Activated naive CD4-positive, alpha-beta T cell treated with Interleukin-2 at 50 U/mL for 16 hours (primary cell): ENCODE results near the gene CNTN6.
"Not testable (repeated sequence)": the region's sequence is repeated elsewhere in the genome, so short reads cannot be mapped to it uniquely, and the experiment has no call there.

Experiments used
- DNase-seq: peaks from one replicate; pipeline ENCODE4 v3.0.0-alpha.2; 2020

The CNTN6 gene

GRCh38 chr3:1292571-1293071 lies 199.8 kb downstream of the CNTN6 start:
- DNase-seq = no peak

DNA sequence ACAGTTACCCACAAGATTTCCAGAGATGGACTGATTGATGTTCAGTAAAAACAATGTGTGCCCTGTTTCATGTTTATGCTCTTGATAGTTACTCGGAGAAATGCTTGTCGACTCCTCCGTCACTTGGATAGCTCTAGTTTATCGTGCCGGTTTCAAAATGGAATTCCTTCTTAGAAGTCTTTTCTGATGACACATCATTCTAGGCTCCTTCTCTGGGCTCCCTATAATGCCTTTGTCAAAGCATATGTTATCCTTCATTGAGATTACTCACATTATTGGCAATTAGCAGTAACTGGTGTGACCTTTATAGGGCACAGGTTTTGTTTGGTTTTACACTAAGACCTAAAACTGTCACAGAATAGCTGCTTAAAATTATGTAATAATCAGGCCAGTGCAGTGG lies 201.8 kb downstream of the CNTN6 start:
- no peak for DNase-seq

DNA sequence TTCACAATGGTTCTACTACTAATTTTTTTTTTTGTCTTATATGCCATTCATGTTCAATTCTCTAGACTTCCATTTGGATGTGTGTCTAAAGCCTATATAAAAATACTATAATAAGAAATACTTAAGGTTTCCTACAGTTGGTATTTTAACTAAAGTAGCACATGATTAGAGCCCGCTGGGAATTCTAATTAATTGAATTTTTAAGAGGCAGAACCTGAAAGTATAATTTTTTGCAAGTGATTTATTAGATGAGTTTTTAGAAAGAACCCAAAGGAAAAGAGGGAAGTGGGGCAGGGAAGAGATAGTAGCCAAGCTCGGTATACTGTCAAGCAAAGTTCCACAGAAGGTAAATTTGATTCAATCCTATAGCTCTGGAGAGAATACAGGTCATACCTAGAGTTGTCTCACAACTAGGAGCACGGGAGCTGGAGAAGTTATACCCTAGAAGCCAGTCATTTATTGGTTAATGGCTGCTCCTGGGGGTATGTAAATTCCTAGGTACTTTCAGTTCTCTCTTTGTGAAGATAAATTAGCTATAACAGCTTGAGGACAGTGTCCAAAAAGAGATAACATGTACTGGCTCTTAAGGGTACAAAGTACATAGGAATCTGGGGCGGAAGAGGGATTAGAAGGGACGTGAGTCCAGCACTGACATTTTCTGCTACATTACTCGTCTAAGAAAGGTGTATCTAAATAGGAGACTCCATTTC lies 225.6 kb downstream of the CNTN6 start:
- DNase-seq = no peak

DNA sequence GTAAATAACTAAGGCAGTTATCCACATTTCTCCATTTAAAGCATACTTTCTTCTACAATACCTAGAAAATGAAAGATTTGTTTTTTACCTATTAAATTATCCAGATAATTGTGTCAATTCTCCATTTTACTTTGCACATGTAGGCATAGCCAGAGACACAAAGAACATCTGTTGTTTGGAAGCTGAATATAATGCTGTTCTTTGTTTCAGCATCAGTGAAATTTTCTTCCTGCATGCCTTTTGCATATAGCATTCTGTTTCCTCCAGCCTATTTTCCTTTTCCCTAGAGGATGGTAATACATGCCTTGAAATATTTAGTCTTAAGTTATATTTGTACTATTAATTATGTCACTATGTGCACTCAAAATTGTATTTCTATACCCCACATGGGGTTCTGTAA lies 233.7 kb downstream of the CNTN6 start:
- no peak for DNase-seq

- DNase-seq = no peak
Measured at GRCh38 chr3:1330107-1330506, 237.3 kb downstream of the CNTN6 start.

GRCh38 chr3:1346386-1346785 lies 253.6 kb downstream of the CNTN6 start:
- no peak for DNase-seq

DNA sequence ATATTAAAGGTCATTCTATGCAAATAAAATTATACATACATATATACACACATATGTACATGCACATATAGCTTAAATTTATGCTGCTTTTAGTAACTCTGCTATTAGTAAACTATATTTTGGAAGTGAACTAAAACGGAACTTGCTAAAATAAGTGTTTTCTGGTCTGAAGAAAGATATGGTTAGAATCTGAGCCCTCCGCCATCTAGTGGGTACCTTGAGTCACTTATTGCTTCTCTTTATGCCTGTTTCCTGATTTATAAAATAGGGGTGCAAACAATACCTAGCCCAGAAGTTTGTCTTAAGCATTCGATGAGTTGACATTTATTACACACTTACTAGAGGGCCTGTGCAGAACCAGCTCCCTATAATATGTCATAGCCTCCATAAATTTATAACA lies 255.7 kb downstream of the CNTN6 start:
- no peak for DNase-seq

DNA sequence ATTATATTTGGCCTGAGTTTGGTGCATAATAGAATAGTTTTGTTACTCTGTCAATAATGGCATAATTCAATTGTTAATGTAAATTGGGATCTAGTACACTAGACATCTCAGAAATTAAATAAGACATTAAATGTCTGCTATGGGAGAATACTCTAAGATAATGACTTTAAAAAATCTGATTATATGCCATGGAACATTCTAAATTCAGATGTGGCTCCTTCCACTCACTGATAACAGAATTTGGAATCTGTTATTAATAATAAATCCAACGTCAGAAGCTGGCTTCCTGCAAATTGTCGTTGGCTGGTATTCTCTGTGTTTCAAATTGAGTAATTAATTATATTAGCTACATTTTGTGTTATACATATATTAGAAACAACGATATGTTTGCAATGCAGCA lies 258.1 kb downstream of the CNTN6 start:
- no peak for DNase-seq

GRCh38 chr3:1355691-1356090 lies 262.9 kb downstream of the CNTN6 start:
- no peak for DNase-seq

GRCh38 chr3:1356101-1356500 lies 263.3 kb downstream of the CNTN6 start:
- no peak for DNase-seq

- DNase-seq = no peak
Measured at GRCh38 chr3:1365528-1365927, 272.7 kb downstream of the CNTN6 start.

DNA sequence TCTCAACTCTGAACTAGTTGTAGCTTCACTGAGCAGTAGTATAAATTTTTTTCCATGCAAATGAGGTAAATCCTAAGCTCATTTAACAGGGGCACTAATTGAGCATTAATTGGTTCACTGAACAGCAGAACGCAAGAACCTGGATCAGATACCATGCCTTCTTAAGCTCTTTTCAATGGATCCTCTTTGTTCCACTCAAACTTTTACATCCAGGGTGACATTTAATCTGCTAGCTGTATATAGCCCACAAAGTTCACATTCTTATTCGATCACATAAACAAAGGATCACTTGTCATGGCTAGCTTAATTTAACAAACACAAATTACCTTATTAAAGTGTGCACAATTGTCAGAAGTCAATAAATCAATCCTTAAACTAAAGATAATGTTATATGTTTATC lies 281.6 kb downstream of the CNTN6 start:
- DNase-seq = no peak

GRCh38 chr3:1375145-1375544 lies 282.3 kb downstream of the CNTN6 start:
- no peak for DNase-seq

GRCh38 chr3:1380926-1381646 lies 288.3 kb downstream of the CNTN6 start:
- no peak for DNase-seq

DNA sequence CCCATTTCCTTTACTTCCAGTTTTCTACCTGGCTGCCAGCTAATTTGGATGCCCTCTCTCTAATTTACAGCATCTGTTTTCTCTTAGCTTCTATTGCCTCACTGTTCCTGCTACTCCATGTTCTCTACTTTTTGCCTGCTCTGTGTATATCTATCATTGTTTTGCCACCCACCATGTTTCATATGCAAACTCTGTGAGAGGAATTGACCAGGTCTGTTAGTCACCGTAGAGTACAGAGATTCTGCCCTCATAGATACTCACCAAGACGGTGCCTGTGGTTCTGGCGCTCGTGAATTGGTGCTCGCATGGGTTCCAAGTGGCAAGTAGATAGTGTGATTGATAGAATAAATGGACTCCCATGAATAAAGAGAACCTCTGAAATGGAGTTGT lies 288.8 kb downstream of the CNTN6 start:
- no peak for DNase-seq

DNA sequence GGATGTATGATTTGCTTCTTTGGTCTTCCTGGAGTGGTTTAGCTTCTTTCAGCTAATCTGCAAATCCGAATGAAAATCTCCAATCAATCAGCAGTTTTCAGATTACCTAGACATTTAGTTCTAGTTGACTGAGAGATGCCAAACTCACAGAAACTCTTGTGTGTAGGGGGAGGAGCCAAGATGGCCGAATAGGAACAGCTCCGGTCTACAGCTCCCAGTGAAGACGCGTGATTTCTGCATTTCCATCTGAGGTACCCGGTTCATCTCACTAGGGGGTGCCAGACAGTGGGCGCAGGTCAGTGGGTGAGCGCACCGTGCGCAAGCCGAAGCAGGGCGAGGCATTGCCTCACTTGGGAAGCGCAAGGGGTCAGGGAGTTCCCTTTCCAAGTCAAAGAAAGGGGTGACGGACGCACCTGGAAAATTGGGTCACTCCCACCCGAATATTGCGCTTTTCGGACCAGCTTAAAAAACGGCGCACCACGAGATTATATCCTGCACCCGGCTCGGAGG lies 294.6 kb downstream of the CNTN6 start:
- not testable (repeated sequence) for DNase-seq

- DNase-seq = no peak
Measured at GRCh38 chr3:1394188-1394587, 301.4 kb downstream of the CNTN6 start.

DNA sequence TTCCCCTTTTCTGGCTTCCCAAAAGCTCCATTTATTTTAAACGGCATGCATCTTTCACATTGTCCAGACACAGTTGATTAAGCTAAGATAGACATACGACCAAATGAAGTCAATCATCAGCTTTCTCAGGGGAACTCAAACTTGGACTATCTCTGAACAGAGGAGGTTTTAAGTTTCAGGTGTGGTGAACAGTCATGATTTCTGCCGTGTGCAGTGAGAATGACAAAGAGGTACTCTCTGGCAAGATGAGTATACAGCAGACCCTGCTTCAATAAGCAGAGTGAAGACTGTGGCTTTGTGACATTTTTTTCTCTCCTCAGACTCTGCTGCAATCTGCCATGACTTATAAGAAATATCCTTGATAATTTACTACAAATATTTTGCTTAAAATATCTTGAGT lies 307.7 kb downstream of the CNTN6 start:
- no peak for DNase-seq

- no peak for DNase-seq
Measured at GRCh38 chr3:1404270-1404962, 311.6 kb downstream of the CNTN6 start.

GRCh38 chr3:1406250-1406649 lies 313.4 kb downstream of the CNTN6 start:
- DNase-seq = no peak

DNA sequence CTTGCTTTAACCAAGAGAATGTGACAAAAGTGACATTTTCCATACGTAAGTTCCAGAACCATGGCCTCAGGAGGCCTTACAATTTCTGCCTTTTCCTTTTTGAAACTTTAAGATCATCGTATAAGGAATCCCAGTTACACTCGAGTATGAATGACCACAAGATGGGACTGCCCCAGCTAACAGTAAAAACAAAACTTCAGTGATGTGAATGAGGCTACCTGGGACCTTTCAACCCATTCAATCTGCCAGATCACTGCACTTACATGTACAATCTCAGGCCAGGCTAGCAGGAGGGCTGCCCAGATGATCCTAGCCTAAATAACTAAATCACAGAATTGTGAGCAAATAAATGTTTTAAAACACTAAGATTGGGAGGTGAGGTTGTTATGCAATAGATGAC lies 328.8 kb downstream of the CNTN6 start:
- DNase-seq = no peak

DNA sequence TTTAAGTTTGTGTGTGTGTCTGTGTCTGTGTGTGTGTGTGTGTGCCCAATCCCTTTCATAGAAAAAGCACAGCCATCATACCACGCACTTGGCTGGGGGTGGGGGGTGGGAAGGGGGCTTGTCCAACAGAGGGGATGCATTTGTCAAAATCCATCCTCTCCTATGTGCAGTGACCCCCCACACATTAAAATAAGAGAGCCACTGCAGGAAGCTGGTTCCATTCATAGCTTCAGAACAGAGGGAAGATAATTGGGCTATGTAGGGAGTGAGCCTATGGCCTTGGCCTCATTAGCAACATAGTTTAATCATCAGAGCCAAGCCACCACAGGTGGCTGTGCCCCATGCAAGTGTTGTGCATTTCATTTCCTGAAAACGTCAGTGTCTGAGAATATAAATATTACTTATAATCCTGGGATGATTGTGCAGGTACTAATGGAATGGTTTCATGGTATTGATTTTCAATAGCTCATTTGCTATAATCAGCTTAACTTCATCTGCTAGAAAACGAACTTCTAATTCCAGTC lies 330.8 kb downstream of the CNTN6 start:
- no peak for DNase-seq

DNA sequence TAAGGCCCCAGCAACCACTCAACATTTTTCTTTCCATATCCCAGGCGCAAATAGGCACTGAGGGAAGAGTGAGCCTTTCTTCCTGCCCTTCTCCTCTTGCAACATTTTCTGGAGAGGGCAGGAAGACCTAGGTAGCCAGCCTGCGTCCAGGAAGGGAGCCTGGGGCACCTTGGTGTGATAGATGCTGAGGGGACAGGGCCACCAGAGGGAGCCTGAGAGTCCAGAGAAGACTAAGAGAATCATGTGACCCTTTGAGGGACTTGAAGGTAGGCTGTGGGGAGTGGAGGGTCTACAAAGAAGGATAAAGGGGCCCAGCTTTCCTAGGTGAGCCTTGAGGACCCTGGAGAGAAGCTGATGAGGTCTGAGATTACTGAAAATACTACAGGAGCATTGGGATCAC lies 346.6 kb downstream of the CNTN6 start:
- no peak for DNase-seq

DNA sequence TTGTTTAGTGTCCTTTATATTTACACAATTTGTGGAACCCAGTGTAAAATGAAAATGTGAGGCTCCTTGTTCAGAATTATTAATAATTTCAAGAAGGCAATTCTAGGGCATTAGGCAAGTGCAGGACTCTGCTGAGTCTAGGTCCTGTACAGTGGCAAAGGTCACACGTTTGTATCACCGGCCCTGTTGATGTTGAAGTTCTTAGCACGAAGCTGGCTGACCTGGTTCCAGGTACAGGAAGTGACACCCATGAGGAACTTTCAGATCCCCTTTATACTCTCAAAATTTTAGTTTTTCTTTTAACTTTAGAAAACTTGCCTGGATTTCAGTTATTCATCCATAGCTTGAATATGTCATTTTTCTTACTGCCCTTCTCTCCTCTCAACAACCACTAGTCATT lies 349.4 kb downstream of the CNTN6 start:
- DNase-seq = no peak
